Measurements from ENCODE around the gene DNAJC18.

The DNAJC18 gene

GRCh38 chr5:139371482-139372435 lies 67.6 kb downstream of the DNAJC18 start:
- in situ Hi-C loops (cut with MboI; ENCODE audit: low sequenced_read_pairs), result no loop called here

- in situ Hi-C loops (cut with MboI; ENCODE audit: low sequenced_read_pairs), result no loop called here
Measured at GRCh38 chr5:139369181-139369580, 70.1 kb downstream of the DNAJC18 start.

- in situ Hi-C loops (cut with MboI; ENCODE audit: low sequenced_read_pairs), result no loop called here
Measured at GRCh38 chr5:139368613-139369012, 70.7 kb downstream of the DNAJC18 start.

- in situ Hi-C loops (cut with MboI; ENCODE audit: low sequenced_read_pairs), result no loop called here
Measured at GRCh38 chr5:139364466-139364865, 74.9 kb downstream of the DNAJC18 start.

- in situ Hi-C loops (cut with MboI; ENCODE audit: low sequenced_read_pairs), result no loop called here
Measured at GRCh38 chr5:139363937-139364336, 75.4 kb downstream of the DNAJC18 start.

- in situ Hi-C loops (cut with MboI; ENCODE audit: low sequenced_read_pairs), result no loop called here
Measured at GRCh38 chr5:139361835-139362429, 77.4 kb downstream of the DNAJC18 start.

GRCh38 chr5:139360384-139360783 lies 78.9 kb downstream of the DNAJC18 start:
- in situ Hi-C loops (cut with MboI; ENCODE audit: low sequenced_read_pairs), result no loop called here

Measured in HL-60/S4 (cell line).